Measurements from ENCODE around the gene UCN.

The UCN gene

GRCh38 chr2:27281855-27282559 lies 26.2 kb downstream of the UCN start, which contains the start of gene TRIM54:
Gene TRIM54 (plus strand): TSS chr2:27282429. CDS start chr2:27282732, 303 bp downstream.
- TF ChIP-seq GATA2 (IDR thresholded peaks at IDR 0.05; ENCODE audit: low read depth, low read length) = no peak
- TF ChIP-seq GATA3 (IDR thresholded peaks at IDR 0.05; ENCODE audit: low read depth, low read length) = no peak

- TF ChIP-seq GATA2 (IDR thresholded peaks at IDR 0.05; ENCODE audit: low read depth, low read length) (no peak), GATA3 (IDR thresholded peaks at IDR 0.05; ENCODE audit: low read depth, low read length) (no peak)
These were observed 26.8 kb downstream of the UCN start for GRCh38 chr2:27281442-27281841.

GRCh38 chr2:27280826-27281225 lies 27.4 kb downstream of the UCN start:
- no peak for TF ChIP-seq GATA2 (IDR thresholded peaks at IDR 0.05; ENCODE audit: low read depth, low read length)
- TF ChIP-seq GATA3 (IDR thresholded peaks at IDR 0.05; ENCODE audit: low read depth, low read length) = no peak

GRCh38 chr2:27278010-27278409 lies 30.2 kb downstream of the UCN start:
- TF ChIP-seq GATA2 (IDR thresholded peaks at IDR 0.05; ENCODE audit: low read depth, low read length) (no peak), GATA3 (IDR thresholded peaks at IDR 0.05; ENCODE audit: low read depth, low read length) (no peak)

- no peak for TF ChIP-seq GATA3 (IDR thresholded peaks at IDR 0.05; ENCODE audit: low read depth, low read length)
- TF ChIP-seq GATA2 (IDR thresholded peaks at IDR 0.05; ENCODE audit: low read depth, low read length) = no peak
These were observed 32.8 kb downstream of the UCN start, which contains the start of gene DNAJC5G for GRCh38 chr2:27275211-27276150. Gene DNAJC5G (plus strand): TSS chr2:27275433. CDS start chr2:27276729, 1,296 bp downstream.

GRCh38 chr2:27271631-27272340 lies 36.5 kb downstream of the UCN start:
- no peak for TF ChIP-seq GATA3 (IDR thresholded peaks at IDR 0.05; ENCODE audit: low read depth, low read length)

GRCh38 chr2:27270670-27271069 lies 37.6 kb downstream of the UCN start:
- no peak for TF ChIP-seq GATA3 (IDR thresholded peaks at IDR 0.05; ENCODE audit: low read depth, low read length)
- no peak for TF ChIP-seq GATA2 (IDR thresholded peaks at IDR 0.05; ENCODE audit: low read depth, low read length)

GRCh38 chr2:27270131-27270530 lies 38.1 kb downstream of the UCN start:
- no peak for TF ChIP-seq GATA2 (IDR thresholded peaks at IDR 0.05; ENCODE audit: low read depth, low read length)

GRCh38 chr2:27265536-27265870 lies 42.7 kb downstream of the UCN start:
- TF ChIP-seq GATA2 (IDR thresholded peaks at IDR 0.05; ENCODE audit: low read depth, low read length) = no peak
- no peak for TF ChIP-seq GATA3 (IDR thresholded peaks at IDR 0.05; ENCODE audit: low read depth, low read length)

- TF ChIP-seq GATA2 (IDR thresholded peaks at IDR 0.05; ENCODE audit: low read depth, low read length) (no peak), GATA3 (IDR thresholded peaks at IDR 0.05; ENCODE audit: low read depth, low read length) (no peak)
These were observed 43.3 kb downstream of the UCN start for GRCh38 chr2:27264753-27265535.

GRCh38 chr2:27264253-27264752 lies 43.9 kb downstream of the UCN start:
- TF ChIP-seq GATA3 (IDR thresholded peaks at IDR 0.05; ENCODE audit: low read depth, low read length) = no peak
- TF ChIP-seq GATA2 (IDR thresholded peaks at IDR 0.05; ENCODE audit: low read depth, low read length) = no peak

- TF ChIP-seq GATA3 (IDR thresholded peaks at IDR 0.05; ENCODE audit: low read depth, low read length) (no peak), GATA2 (IDR thresholded peaks at IDR 0.05; ENCODE audit: low read depth, low read length) (no peak)
These were observed 44.7 kb downstream of the UCN start for GRCh38 chr2:27263287-27264252.

Data from SH-SY5Y (cell line).